GM12878 (cell line): ENCODE measurements around the gene NAP1L1. TPM values are rescaled to one million over a fixed set of nuclear protein-coding genes. Genes with fewer than 3 reads are reported as not detected.

Source experiments
- ATAC-seq: fragments of 200-7000 bp; cut with Tn5 transposase; 3 replicates; pipeline ENCODE4 v1.9.1; 2020; ENCODE audit warnings: mild to moderate bottlenecking, moderate library complexity
- BruUV-seq: library from RNA; stranded (reverse); fragments of 400-500 nt; replicated peaks from 2 replicates; lab custom pipeline; 2021; lab: Mats Ljungman, UMichigan
- CTCF ChIA-PET: fragments of 300-600 bp; sonication (Branson Sonifier 250); formaldehyde crosslinking; extraction: SDS; loops from one replicate; lab custom pipeline; 2021; ENCODE audit warnings: inconsistent platforms; lab: Yijun Ruan, JAX
- POLR2A ChIA-PET: fragments of 350-600 bp; formaldehyde crosslinking; extraction: SDS; loops from one replicate; lab custom pipeline; 2021; ENCODE audit warnings: inconsistent platforms; lab: Charles Lee
- RAD21 ChIA-PET: fragments of 300-600 bp; sonication (Branson Sonifier 250); formaldehyde crosslinking; loops from one replicate; lab custom pipeline; 2023; ENCODE audit warnings: antibody characterized with exemption; ENCODE audit not compliant: unreplicated experiment; lab: Charles Lee
- SMC1A ChIA-PET: fragments of 300-600 bp; sonication (Branson Sonifier 250); formaldehyde crosslinking; loops from one replicate; lab custom pipeline; 2023; ENCODE audit not compliant: unreplicated experiment, uncharacterized antibody; lab: Charles Lee
- DNase-seq: peaks from one replicate; pipeline ENCODE4 v3.0.0-alpha.2; 2011; ENCODE audit warnings: low read depth, low spot score
- FAIRE-seq: peaks from 3 replicates; lab custom pipeline; 2011; peaks lifted over from hg19 to GRCh38; lab: Jason Lieb, UNC
- H2AFZ ChIP-seq: 2 replicates; pipeline ENCODE4 v1.6.0; 2011; ENCODE audit warnings: low read depth, low read length, control low read depth; ENCODE audit not compliant: control insufficient read depth
- H3K27ac ChIP-seq: 2 replicates; pipeline ENCODE4 v1.5.1; 2011; ENCODE audit warnings: control low read depth; ENCODE audit not compliant: control insufficient read depth, insufficient read depth
- H3K27me3 ChIP-seq, 2 experiments: replicated peaks in 1 of 2; 2 replicates each; pipeline versions ENCODE4 v1.6.0 to v1.6.1; 2011; ENCODE audit warnings: low read length in 1 of 2; ENCODE audit not compliant: control insufficient read depth in 2 of 2, insufficient read depth in 2 of 2
- H3K36me3 ChIP-seq, 2 experiments: 2 replicates each; pipeline ENCODE4 v1.5.1; 2011; ENCODE audit warnings: low read length in 1 of 2; ENCODE audit not compliant: control insufficient read depth in 2 of 2, insufficient read depth in 2 of 2
- H3K4me1 ChIP-seq: 2 replicates; pipeline ENCODE4 v1.6.1; 2011; ENCODE audit warnings: mild to moderate bottlenecking, low read length, moderate library complexity, mixed read lengths; ENCODE audit not compliant: control insufficient read depth, insufficient read depth
- H3K4me2 ChIP-seq: 2 replicates; pipeline ENCODE4 v1.6.0; 2011; ENCODE audit warnings: control low read depth; ENCODE audit not compliant: control insufficient read depth, insufficient read depth
- H3K4me3 ChIP-seq: fragments of 200-600 bp; sonication (generic); 2 replicates; pipeline ENCODE4 v1.5.1; 2016
- H3K79me2 ChIP-seq: 2 replicates; pipeline ENCODE4 v1.6.0; 2011; ENCODE audit warnings: low read length; ENCODE audit not compliant: control insufficient read depth, insufficient read depth
- H3K9ac ChIP-seq: 2 replicates; pipeline ENCODE4 v1.8.0; 2011; ENCODE audit warnings: low read length, control low read depth, mixed read lengths; ENCODE audit not compliant: control insufficient read depth, insufficient read depth
- H3K9me3 ChIP-seq: replicated peaks from 3 replicates; pipeline ENCODE4 v1.5.1; 2011; ENCODE audit warnings: mild to moderate bottlenecking, low read length; ENCODE audit not compliant: control insufficient read depth, insufficient read depth
- H4K20me1 ChIP-seq: 2 replicates; pipeline ENCODE4 v1.6.0; 2011; ENCODE audit not compliant: control insufficient read depth, insufficient read depth
- ATF7 ChIP-seq: fragments of 450-650 bp; IDR thresholded peaks from 2 replicates; pipeline ENCODE4 v1.6.1; 2016; ENCODE audit warnings: low read depth, mild to moderate bottlenecking
- FOXM1 ChIP-seq: IDR thresholded peaks from 2 replicates; pipeline ENCODE4 v1.6.1; 2012; ENCODE audit warnings: low read depth, mild to moderate bottlenecking, inconsistent platforms, low read length, moderate library complexity
- JUNB ChIP-seq: IDR thresholded peaks from 2 replicates; pipeline ENCODE4 v1.6.1; 2016; ENCODE audit warnings: antibody characterized with exemption, mild to moderate bottlenecking
- LARP7 ChIP-seq: fragments of 450-650 bp; IDR thresholded peaks from 2 replicates; pipeline ENCODE4 v1.6.1; 2017; ENCODE audit warnings: mild to moderate bottlenecking
- POLR2A ChIP-seq: IDR thresholded peaks from 2 replicates; pipeline ENCODE4 v1.6.1; 2011; ENCODE audit warnings: low read depth, mild to moderate bottlenecking, low read length
- RBBP5 ChIP-seq: fragments of 200-600 bp; sonication (generic); conservative IDR thresholded peaks from 2 replicates; pipeline ENCODE4 v1.6.1; 2016
- SUPT20H ChIP-seq: IDR thresholded peaks from 2 replicates; pipeline ENCODE4 v1.6.1; 2011; ENCODE audit warnings: low read depth, mild to moderate bottlenecking, low read length, moderate library complexity, borderline replicate concordance; ENCODE audit not compliant: control insufficient read depth
- USF2 ChIP-seq: IDR thresholded peaks from 2 replicates; pipeline ENCODE4 v1.6.1; 2011; ENCODE audit warnings: low read depth, low read length, improper control_type of control experiment, borderline replicate concordance
- ZBTB11 ChIP-seq: fragments of 450-650 bp; formaldehyde crosslinking; IDR thresholded peaks from 2 replicates; pipeline ENCODE4 v1.5.0; 2022; ENCODE audit warnings: mild to moderate bottlenecking, missing genetic modification characterization
- ZNF274 ChIP-seq: IDR thresholded peaks from one replicate; pipeline ENCODE4 v1.8.0; 2011; ENCODE audit not compliant: insufficient read length, insufficient read depth
- WGBS: methylation state at CpG from one replicate; pipeline ENCODE4 v1.1.6; 2016; ENCODE audit warnings: low lambda C conversion rate; ENCODE audit not compliant: insufficient replicate concordance, insufficient coverage; ENCODE audit errors: missing lambda C conversion rate; 5-methylcytosine and 5-hydroxymethylcytosine counted together
- in situ Hi-C: fragments of 300-500 bp; cut with MboI; formaldehyde crosslinking; loops from 9 replicates; pipeline ENCODE4 v1.14.3; 2018; ENCODE audit warnings: mixed read lengths
- intact Hi-C: fragments of 100-400 bp; cut with micrococcal nuclease; formaldehyde crosslinking; loops from one replicate; pipeline ENCODE4 v1.14.2; 2022; ENCODE audit not compliant: unreplicated experiment
- polyA plus RNA-seq, 11 experiments: library from polyadenylated mRNA; depleted of rRNA in 4 of 11; unstranded in 6 of 11; stranded (reverse) in 5 of 11; fragments of >200 nt; fragmentation: Nextera tagmentation in 4 of 11; fragmentation: Illumina TruSeq in 1 of 11; extraction: Ambion mirVana in 4 of 11; extraction: Trizol in 1 of 11; gene quantifications; 1 replicate in 1 of 11; 2 replicates in 10 of 11; pipeline versions ENCODE4 v1.2.1 to v1.2.3, GENCODE V29; 2011 to 2016; ENCODE audit warnings: inconsistent platforms in 2 of 11, missing spikeins in 2 of 11, low read depth in 1 of 11
- total RNA-seq, 4 experiments: library from RNA; depleted of rRNA in 3 of 4; stranded (reverse); fragments of >200 nt in 3 of 4; fragmentation: Illumina TruSeq in 1 of 4; extraction: Trizol in 1 of 4; gene quantifications; 2 replicates each; pipeline versions ENCODE4 v1.2.1 to v1.2.3, GENCODE V29; 2013 to 2021
- TF ChIP-seq, protein P1 (sequence below): IDR thresholded peaks from 2 replicates; pipeline ENCODE4 v1.6.1; 2011; ENCODE audit warnings: mild to moderate bottlenecking, low read depth, low read length, moderate library complexity; ENCODE audit not compliant: insufficient replicate concordance
- TF ChIP-seq, protein P2 (sequence below): fragments of 450-650 bp; IDR thresholded peaks from 2 replicates; pipeline ENCODE4 v1.6.1; 2017; ENCODE audit warnings: low read depth, mild to moderate bottlenecking, moderate library complexity

Gene NAP1L1
- total and polyA plus RNA-seq, 10 of the 15 experiments (the other 5 are each of a cell fraction or from before 2014, with no cell fraction given), result 256 to 1,036 (median 536) TPM

DNA sequence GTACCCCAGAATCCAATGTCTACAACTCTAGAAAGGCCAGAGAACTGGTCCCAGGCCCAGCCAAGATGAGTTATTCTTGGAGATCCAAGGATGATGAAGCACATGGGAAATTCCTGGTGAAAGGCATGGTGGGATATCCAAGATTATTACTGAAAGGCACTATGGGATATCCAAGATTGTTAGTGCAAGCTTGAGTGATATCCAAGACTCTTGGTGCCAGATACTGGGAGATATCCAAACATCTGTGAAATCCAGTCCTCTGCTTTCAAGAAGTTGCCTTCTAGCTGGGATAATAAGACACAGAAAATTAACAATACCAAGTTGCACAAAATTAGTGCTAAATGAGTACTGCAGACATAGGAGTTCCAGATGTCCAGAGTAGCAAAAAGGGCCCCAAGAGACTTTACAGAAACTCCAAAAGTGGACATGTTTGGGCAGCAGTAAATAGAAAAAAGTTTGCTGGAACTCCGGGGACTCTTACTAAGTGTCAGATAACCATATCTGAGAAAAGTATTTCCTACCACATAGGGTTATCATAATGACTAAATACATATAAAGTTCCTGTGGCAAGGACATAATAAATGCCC, 87.5 kb downstream of the NAP1L1 start:
- WGBS, result 0% methylated on average over 1 of the region's 1 CpG
- DNase-seq, result no peak
- TF ChIP-seq FOXM1, result no peak
- no peak for TF ChIP-seq LARP7
- TF ChIP-seq USF2, result no peak
- TF ChIP-seq POLR2A, result no peak
- TF ChIP-seq JUNB, result no peak
- TF ChIP-seq ATF7, result no peak
- TF ChIP-seq ZBTB11 (CRISPR knock-in tag), result no peak
- TF ChIP-seq, protein P1, sequence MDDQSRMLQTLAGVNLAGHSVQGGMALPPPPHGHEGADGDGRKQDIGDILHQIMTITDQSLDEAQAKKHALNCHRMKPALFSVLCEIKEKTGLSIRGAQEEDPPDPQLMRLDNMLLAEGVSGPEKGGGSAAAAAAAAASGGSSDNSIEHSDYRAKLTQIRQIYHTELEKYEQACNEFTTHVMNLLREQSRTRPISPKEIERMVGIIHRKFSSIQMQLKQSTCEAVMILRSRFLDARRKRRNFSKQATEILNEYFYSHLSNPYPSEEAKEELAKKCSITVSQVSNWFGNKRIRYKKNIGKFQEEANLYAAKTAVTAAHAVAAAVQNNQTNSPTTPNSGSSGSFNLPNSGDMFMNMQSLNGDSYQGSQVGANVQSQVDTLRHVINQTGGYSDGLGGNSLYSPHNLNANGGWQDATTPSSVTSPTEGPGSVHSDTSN, result no peak
- TF ChIP-seq, protein P2, sequence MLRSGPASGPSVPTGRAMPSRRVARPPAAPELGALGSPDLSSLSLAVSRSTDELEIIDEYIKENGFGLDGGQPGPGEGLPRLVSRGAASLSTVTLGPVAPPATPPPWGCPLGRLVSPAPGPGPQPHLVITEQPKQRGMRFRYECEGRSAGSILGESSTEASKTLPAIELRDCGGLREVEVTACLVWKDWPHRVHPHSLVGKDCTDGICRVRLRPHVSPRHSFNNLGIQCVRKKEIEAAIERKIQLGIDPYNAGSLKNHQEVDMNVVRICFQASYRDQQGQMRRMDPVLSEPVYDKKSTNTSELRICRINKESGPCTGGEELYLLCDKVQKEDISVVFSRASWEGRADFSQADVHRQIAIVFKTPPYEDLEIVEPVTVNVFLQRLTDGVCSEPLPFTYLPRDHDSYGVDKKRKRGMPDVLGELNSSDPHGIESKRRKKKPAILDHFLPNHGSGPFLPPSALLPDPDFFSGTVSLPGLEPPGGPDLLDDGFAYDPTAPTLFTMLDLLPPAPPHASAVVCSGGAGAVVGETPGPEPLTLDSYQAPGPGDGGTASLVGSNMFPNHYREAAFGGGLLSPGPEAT, result no peak
- TF ChIP-seq ZNF274, result no peak
- TF ChIP-seq RBBP5, result no peak
- TF ChIP-seq SUPT20H, result no peak
- TF ChIP-seq, all 136 proteins: peak for 0
- FAIRE-seq (no peak), ATAC-seq (peak; percentile 36)
- Histone ChIP-seq H3K36me3 (no peaks in the 10 kb centered on the region), H3K9ac (no peak overlapping the region), H3K79me2 (no peaks in the 10 kb centered on the region), H3K9me3 (no peaks in the 10 kb centered on the region), H3K27ac (no peak overlapping the region), H3K4me2 (no peak overlapping the region), H3K4me3 (no peak overlapping the region), H2AFZ (no peak overlapping the region), H4K20me1 (no peaks in the 10 kb centered on the region), H3K27me3 (no peaks in the 10 kb centered on the region; a peak in 1 of 4 replicates), H3K4me1 (no peaks in the 10 kb centered on the region)
- ChIA-PET CTCF (interaction anchor here (0.7 to 1.1 kb wide), 2 partner anchors 14 to 470 kb away, joined by 3 read pairs; no protein-coding TSS in a partner anchor), SMC1A (interaction anchor here (0.8 to 1.9 kb wide), 3 partner anchors 9 to 37 kb away, joined by 3 to 4 read pairs (median 3); no protein-coding TSS in a partner anchor), POLR2A (no interaction called here), RAD21 (interaction anchor here (0.9 kb wide), 1 partner anchor 34 kb away, joined by 3 read pairs; the partner anchor contains the start of gene PHLDA1)
- in situ Hi-C loops, result no loop called here
- no TSS peak for BruUV-seq
- intact Hi-C loops, result no loop called here
